ENCODE measurements around the gene LPIN2. TPM values are rescaled to one million over a fixed set of nuclear protein-coding genes. Genes with fewer than 3 reads are reported as not detected.

LPIN2 gene
- total and polyA plus RNA-seq, 2 experiments from 2014 or later = 29.1 to 62.1 TPM

DNA sequence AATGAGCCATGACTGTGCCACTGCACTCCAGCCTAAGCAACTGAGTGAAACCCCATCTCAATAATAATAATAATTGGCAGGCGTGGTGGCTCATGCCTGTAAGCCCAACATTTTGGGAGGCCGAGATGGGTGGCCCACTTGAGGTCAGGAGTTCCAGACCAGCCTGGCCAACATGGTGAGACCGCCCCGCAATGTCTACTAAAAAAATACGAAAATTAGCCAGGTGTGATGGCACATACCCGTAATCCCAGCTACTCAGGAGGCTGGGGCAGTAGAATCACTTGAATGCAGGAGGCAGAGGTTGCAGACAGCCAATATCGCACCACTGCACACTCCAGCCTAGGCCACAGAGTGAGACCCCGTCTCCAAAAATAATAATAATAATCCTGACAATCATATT is 27.9 kb upstream of the LPIN2 start:
- TF ChIP-seq EZH2phosphoT487 (IDR thresholded peaks at IDR 0.05; ENCODE audit: low read depth, severe bottlenecking, unreplicated experiment) (no peak), EZH2 (IDR thresholded peaks at IDR 0.05; ENCODE audit: borderline replicate concordance) (no peak)
- TF ChIP-seq, protein P1, sequence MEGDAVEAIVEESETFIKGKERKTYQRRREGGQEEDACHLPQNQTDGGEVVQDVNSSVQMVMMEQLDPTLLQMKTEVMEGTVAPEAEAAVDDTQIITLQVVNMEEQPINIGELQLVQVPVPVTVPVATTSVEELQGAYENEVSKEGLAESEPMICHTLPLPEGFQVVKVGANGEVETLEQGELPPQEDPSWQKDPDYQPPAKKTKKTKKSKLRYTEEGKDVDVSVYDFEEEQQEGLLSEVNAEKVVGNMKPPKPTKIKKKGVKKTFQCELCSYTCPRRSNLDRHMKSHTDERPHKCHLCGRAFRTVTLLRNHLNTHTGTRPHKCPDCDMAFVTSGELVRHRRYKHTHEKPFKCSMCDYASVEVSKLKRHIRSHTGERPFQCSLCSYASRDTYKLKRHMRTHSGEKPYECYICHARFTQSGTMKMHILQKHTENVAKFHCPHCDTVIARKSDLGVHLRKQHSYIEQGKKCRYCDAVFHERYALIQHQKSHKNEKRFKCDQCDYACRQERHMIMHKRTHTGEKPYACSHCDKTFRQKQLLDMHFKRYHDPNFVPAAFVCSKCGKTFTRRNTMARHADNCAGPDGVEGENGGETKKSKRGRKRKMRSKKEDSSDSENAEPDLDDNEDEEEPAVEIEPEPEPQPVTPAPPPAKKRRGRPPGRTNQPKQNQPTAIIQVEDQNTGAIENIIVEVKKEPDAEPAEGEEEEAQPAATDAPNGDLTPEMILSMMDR (IDR thresholded peaks at IDR 0.05; ENCODE audit: poor library complexity) = no peak
- Histone ChIP-seq H3K4me2 (no peak overlapping the region), H3K9me3 (ENCODE audit: low read depth) (no peaks in the 10 kb centered on the region), H2AFZ (no peak overlapping the region), H3K36me3 (replicated peaks; ENCODE audit: insufficient read depth, low read depth) (no peaks in the 10 kb centered on the region), H3K4me3 (no peak overlapping the region), H3K27me3 (no peaks in the 10 kb centered on the region), H3K27ac (no peak overlapping the region), H3K9me2 (replicated peaks; ENCODE audit: insufficient read depth) (no peaks in the 10 kb centered on the region), H3K4me1 (ENCODE audit: insufficient read depth) (peaks cover 31% of the 10 kb centered on the region), H3K79me2 (no peaks in the 10 kb centered on the region), H4K20me1 (ENCODE audit: insufficient read depth, poor library complexity, severe bottlenecking) (no peaks in the 10 kb centered on the region)
- 97% methylated on average over 8 of the region's 8 CpGs for WGBS (ENCODE audit: low lambda C conversion rate, missing lambda C conversion rate)
- DNase-seq (ENCODE audit: low spot score) = no peak

DNA sequence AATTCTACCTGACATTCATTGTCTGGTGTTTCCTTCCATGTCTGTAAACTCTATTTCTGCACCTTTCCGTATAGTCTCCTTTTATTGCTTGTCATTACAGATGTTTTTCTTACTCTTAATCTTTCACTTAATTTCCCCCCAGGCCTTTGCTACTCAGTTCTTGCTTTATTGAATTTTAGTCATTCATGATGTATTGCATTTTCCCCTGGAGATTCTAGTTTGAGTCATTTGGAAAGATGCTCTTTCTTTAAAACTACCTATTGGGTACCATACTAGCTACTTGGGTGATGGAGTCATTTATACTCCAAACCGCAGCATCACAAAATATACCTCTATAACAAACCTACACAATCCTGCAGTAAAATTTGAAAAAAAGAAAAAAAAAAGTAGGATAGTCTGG is 27.2 kb upstream of the LPIN2 start:
- no peak for DNase-seq (ENCODE audit: low spot score)
- H3K9me3 ChIP-seq (ENCODE audit: low read depth) = no peaks in the 10 kb centered on the region
- 91% methylated on average over 2 of the region's 2 CpGs for whole genome bisulfite sequencing (ENCODE audit: low lambda C conversion rate, missing lambda C conversion rate)

GRCh38 chr18:3037423-3037915 is 24.5 kb upstream of the LPIN2 start:
- H3K27me3 ChIP-seq = no peaks in the 10 kb centered on the region
- DNase-seq (ENCODE audit: low spot score) = peak; percentile 76
- 32% methylated on average over 4 of the region's 4 CpGs for WGBS (ENCODE audit: low lambda C conversion rate, missing lambda C conversion rate)
- peaks cover 9% of the 10 kb centered on the region for H3K4me1 ChIP-seq (ENCODE audit: insufficient read depth)
- H4K20me1 ChIP-seq (ENCODE audit: insufficient read depth, poor library complexity, severe bottlenecking) = no peaks in the 10 kb centered on the region
- H3K9me2 ChIP-seq (replicated peaks; ENCODE audit: insufficient read depth) = no peaks in the 10 kb centered on the region
- H2AFZ ChIP-seq = peak overlapping the region; percentile 56
- H3K27ac ChIP-seq = peak overlapping the region; percentile 88
- no peaks in the 10 kb centered on the region for H3K9me3 ChIP-seq (ENCODE audit: low read depth)
- no peaks in the 10 kb centered on the region for H3K36me3 ChIP-seq (replicated peaks; ENCODE audit: insufficient read depth, low read depth)
- no peak overlapping the region for H3K4me3 ChIP-seq
- H3K4me2 ChIP-seq = peak overlapping the region; percentile 40
- H3K79me2 ChIP-seq = no peaks in the 10 kb centered on the region
- no peak for TF ChIP-seq EZH2phosphoT487 (IDR thresholded peaks at IDR 0.05; ENCODE audit: low read depth, severe bottlenecking, unreplicated experiment)
- TF ChIP-seq, protein P1 (IDR thresholded peaks at IDR 0.05; ENCODE audit: poor library complexity) = no peak
- TF ChIP-seq EZH2 (IDR thresholded peaks at IDR 0.05; ENCODE audit: borderline replicate concordance) = no peak

More for the DNA sequence above, 27.2 kb upstream of the LPIN2 start:
- H4K20me1 ChIP-seq (ENCODE audit: insufficient read depth, poor library complexity, severe bottlenecking) = no peaks in the 10 kb centered on the region
- H3K9me2 ChIP-seq (replicated peaks; ENCODE audit: insufficient read depth) = no peaks in the 10 kb centered on the region
- no peak overlapping the region for H3K4me3 ChIP-seq
- no peak overlapping the region for H3K4me2 ChIP-seq
- H3K27me3 ChIP-seq = no peaks in the 10 kb centered on the region
- no peak overlapping the region for H2AFZ ChIP-seq
- no peaks in the 10 kb centered on the region for H3K79me2 ChIP-seq
- TF ChIP-seq EZH2 (IDR thresholded peaks at IDR 0.05; ENCODE audit: borderline replicate concordance) = no peak
- no peak for TF ChIP-seq EZH2phosphoT487 (IDR thresholded peaks at IDR 0.05; ENCODE audit: low read depth, severe bottlenecking, unreplicated experiment)
- TF ChIP-seq, protein P1 (IDR thresholded peaks at IDR 0.05; ENCODE audit: poor library complexity) = no peak
- H3K27ac ChIP-seq = no peak overlapping the region
- H3K4me1 ChIP-seq (ENCODE audit: insufficient read depth) = peaks cover 23% of the 10 kb centered on the region
- no peaks in the 10 kb centered on the region for H3K36me3 ChIP-seq (replicated peaks; ENCODE audit: insufficient read depth, low read depth)
